GM19328 (cell line): ENCODE results near the gene RALGDS.

Experiments
- ATAC-seq: cut with Tn5 transposase; IDR thresholded peaks from one replicate; pipeline ENCODE4 v1.9.1; 2021; ENCODE audit warnings: mild to moderate bottlenecking, moderate library complexity; ENCODE audit not compliant: unreplicated experiment

RALGDS gene

GRCh38 chr9:133137451-133138231 is 16.6 kb upstream of the RALGDS start:
- no peak for ATAC-seq

GRCh38 chr9:133135146-133135745 is 14.2 kb upstream of the RALGDS start:
- ATAC-seq, result no peak

GRCh38 chr9:133134388-133135145 is 13.5 kb upstream of the RALGDS start:
- no peak for ATAC-seq

GRCh38 chr9:133133681-133134387 is 12.8 kb upstream of the RALGDS start:
- ATAC-seq, result peak; percentile 91

GRCh38 chr9:133132174-133132573 is 11.1 kb upstream of the RALGDS start:
- no peak for ATAC-seq

- ATAC-seq, result no peak
Measured at GRCh38 chr9:133131506-133131905, 10.5 kb upstream of the RALGDS start.

GRCh38 chr9:133130685-133131244 is 9.7 kb upstream of the RALGDS start:
- no peak for ATAC-seq

- no peak for ATAC-seq
Measured at GRCh38 chr9:133129001-133129795, 8.2 kb upstream of the RALGDS start.

GRCh38 chr9:133128152-133128551 is 7.1 kb upstream of the RALGDS start:
- ATAC-seq, result no peak

- ATAC-seq, result no peak
Measured at GRCh38 chr9:133127340-133127981, 6.4 kb upstream of the RALGDS start.

GRCh38 chr9:133126697-133127339 is 5.8 kb upstream of the RALGDS start:
- ATAC-seq, result no peak

- no peak for ATAC-seq
Measured at GRCh38 chr9:133125941-133126696, 5.1 kb upstream of the RALGDS start.

- ATAC-seq, result no peak
Measured at GRCh38 chr9:133124907-133125275, 3.9 kb upstream of the RALGDS start.

GRCh38 chr9:133124123-133124906 is 3.3 kb upstream of the RALGDS start:
- no peak for ATAC-seq

- no peak for ATAC-seq
Measured at GRCh38 chr9:133122935-133123611, 2.0 kb upstream of the RALGDS start.

GRCh38 chr9:133122605-133122934 is 1.5 kb upstream of the RALGDS start:
- ATAC-seq, result no peak

- no peak for ATAC-seq
Measured at GRCh38 chr9:133121915-133122550, 993 bp upstream of the RALGDS start.
